CD4-positive, alpha-beta T cell (primary cell): ENCODE data around the gene MPRIP. TPM values are rescaled to one million over a fixed set of nuclear protein-coding genes. Genes with fewer than 3 reads are reported as not detected.

Source experiments
- ATAC-seq: fragments of 200-7000 bp; cut with Tn5 transposase; one replicate; pipeline ENCODE4 v1.10.0; 2022; ENCODE audit warnings: mild to moderate bottlenecking; ENCODE audit not compliant: poor library complexity
- CTCF ChIA-PET: fragments of 350-600 bp; sonication (Branson Sonifier 250); formaldehyde crosslinking; loops from one replicate; lab custom pipeline; 2021; ENCODE audit warnings: antibody characterized with exemption, inconsistent platforms; lab: Charles Lee
- POLR2A ChIA-PET: fragments of 350-600 bp; sonication (Branson Sonifier 250); formaldehyde crosslinking; loops from one replicate; lab custom pipeline; 2021; ENCODE audit warnings: antibody characterized with exemption, inconsistent platforms; lab: Charles Lee
- DNase-seq, 14 experiments: peaks; one replicate each; pipeline ENCODE4 v3.0.0-alpha.2; 2013 to 2020; ENCODE audit warnings: mixed read lengths in 2 of 14
- H3K27ac ChIP-seq, 2 donors: one replicate each; pipeline versions ENCODE4 v1.5.1 to v1.7.0; 2013; ENCODE audit warnings: low read length in 2 of 2, low read depth in 1 of 2, mild to moderate bottlenecking in 1 of 2
- H3K27me3 ChIP-seq, 2 experiments: 1 replicate in 1 of 2; 2 replicates in 1 of 2; pipeline versions ENCODE4 v1.6.1 to v1.7.0; 2013; ENCODE audit warnings: low read length in 2 of 2, control low read depth in 1 of 2, mild to moderate bottlenecking in 1 of 2, moderate library complexity in 1 of 2; ENCODE audit not compliant: insufficient read depth in 2 of 2, control insufficient read depth in 1 of 2
- H3K36me3 ChIP-seq: one replicate; pipeline ENCODE4 v1.6.1; 2013; ENCODE audit warnings: low read length, control low read depth; ENCODE audit not compliant: insufficient read depth
- H3K4me1 ChIP-seq: one replicate; pipeline ENCODE4 v1.6.1; 2013; ENCODE audit warnings: low read length, control low read depth; ENCODE audit not compliant: insufficient read depth
- H3K4me3 ChIP-seq: one replicate; pipeline ENCODE4 v1.5.1; 2013; ENCODE audit warnings: mild to moderate bottlenecking, low read length, moderate library complexity
- H3K9me3 ChIP-seq, 2 experiments: 1 replicate in 1 of 2; 2 replicates in 1 of 2; pipeline versions ENCODE4 v1.6.1 to v1.7.0; 2013; ENCODE audit warnings: low read length in 2 of 2, mild to moderate bottlenecking in 2 of 2, control low read depth in 1 of 2, moderate library complexity in 1 of 2; ENCODE audit not compliant: control insufficient read depth in 1 of 2, insufficient read depth in 1 of 2
- H3K27ac Mint-ChIP-seq: one replicate; pipeline ENCODE4 v1.8.0; 2020; ENCODE audit warnings: mixed read lengths
- H3K27me3 Mint-ChIP-seq: one replicate; pipeline ENCODE4 v1.8.0; 2021; ENCODE audit warnings: mixed read lengths
- H3K36me3 Mint-ChIP-seq: one replicate; pipeline ENCODE4 v1.8.0; 2021; ENCODE audit warnings: low read depth, mixed read lengths
- H3K4me1 Mint-ChIP-seq: one replicate; pipeline ENCODE4 v1.8.0; 2021; ENCODE audit warnings: low read depth, mixed read lengths
- H3K4me3 Mint-ChIP-seq: one replicate; pipeline ENCODE4 v1.8.0; 2020; ENCODE audit warnings: mild to moderate bottlenecking, mixed read lengths
- H3K9me3 Mint-ChIP-seq: one replicate; pipeline ENCODE4 v1.8.0; 2020; ENCODE audit warnings: mixed read lengths
- CTCF ChIP-seq: fragments of 200-600 bp; IDR thresholded peaks from one replicate; pipeline ENCODE4 v1.8.0; 2022; ENCODE audit warnings: antibody characterized with exemption, mild to moderate bottlenecking
- intact Hi-C, 2 experiments: fragments of 100-400 bp; cut with DNase I in 1 of 2; cut with micrococcal nuclease in 1 of 2; formaldehyde crosslinking; loops; one replicate each; pipeline versions ENCODE4 v1.15.1 to v1.9.0; 2023 to 2025; cut with DNase I, micrococcal nuclease
- total RNA-seq, 174 experiments: library from RNA in 2 of 174; stranded (reverse) in 2 of 174; gene quantifications; one replicate each; pipeline ENCODE4 v1.2.3 and lab custom pipeline; 2021 to 2026

The MPRIP gene
- total RNA-seq, 2 experiments from 2014 or later: 176 to 188 TPM

GRCh38 chr17:17167986-17168385 is 125.7 kb downstream of the MPRIP start:
- Histone ChIP-seq H3K27me3 (no peaks in the 10 kb centered on the region), H3K27ac (no peak overlapping the region), H3K9me3 (no peaks in the 10 kb centered on the region), H3K36me3 (peaks cover 72% of the 10 kb centered on the region), H3K4me1 (peaks cover 37% of the 10 kb centered on the region), H3K4me3 (no peak overlapping the region)
- no peaks in the 10 kb centered on the region for H3K27me3 Mint-ChIP-seq
- H3K9me3 Mint-ChIP-seq: no peaks in the 10 kb centered on the region
- no peak overlapping the region for H3K4me3 Mint-ChIP-seq
- no peak for ATAC-seq
- CTCF ChIA-PET: no interaction called here
- H3K27ac Mint-ChIP-seq: no peak overlapping the region
- H3K4me1 Mint-ChIP-seq: peaks cover 47% of the 10 kb centered on the region
- peaks cover 80% of the 10 kb centered on the region for H3K36me3 Mint-ChIP-seq
- intact Hi-C loops: no loop called here
- POLR2A ChIA-PET: interaction anchor here (0.8 to 1.5 kb wide), 2 partner anchors 30 to 37 kb away, joined by 3 read pairs; no protein-coding TSS in a partner anchor
- no peak for DNase-seq
- TF ChIP-seq CTCF: no peak

GRCh38 chr17:17168401-17168800 is 126.1 kb downstream of the MPRIP start:
- ChIA-PET CTCF (interaction anchor here (0.6 kb wide), 1 partner anchor 177 kb away, joined by 4 read pairs; no protein-coding TSS in a partner anchor), POLR2A (interaction anchor here (0.8 to 1.5 kb wide), 3 partner anchors 30 to 40 kb away, joined by 3 to 4 read pairs (median 3); no protein-coding TSS in a partner anchor)
- Histone ChIP-seq H3K36me3 (peaks cover 69% of the 10 kb centered on the region), H3K27ac (no peak overlapping the region), H3K27me3 (no peaks in the 10 kb centered on the region), H3K4me1 (peaks cover 41% of the 10 kb centered on the region), H3K9me3 (no peaks in the 10 kb centered on the region), H3K4me3 (no peak overlapping the region)
- peaks cover 80% of the 10 kb centered on the region for H3K36me3 Mint-ChIP-seq
- TF ChIP-seq CTCF: no peak
- peak overlapping the region; percentile 45 for H3K27ac Mint-ChIP-seq
- no peak overlapping the region for H3K4me3 Mint-ChIP-seq
- H3K9me3 Mint-ChIP-seq: no peaks in the 10 kb centered on the region
- peaks cover 47% of the 10 kb centered on the region for H3K4me1 Mint-ChIP-seq
- intact Hi-C loops: no loop called here
- ATAC-seq (no peak), DNase-seq (no peak)
- no peaks in the 10 kb centered on the region for H3K27me3 Mint-ChIP-seq

GRCh38 chr17:17169396-17169795 is 127.1 kb downstream of the MPRIP start:
- DNase-seq (no peak), ATAC-seq (no peak)
- Histone ChIP-seq H3K4me3 (no peak overlapping the region), H3K9me3 (no peaks in the 10 kb centered on the region), H3K4me1 (peaks cover 51% of the 10 kb centered on the region), H3K27ac (peak overlapping the region in 1 of 2 donors; percentile 23), H3K36me3 (peaks cover 69% of the 10 kb centered on the region), H3K27me3 (no peaks in the 10 kb centered on the region)
- TF ChIP-seq CTCF: no peak
- Mint-ChIP-seq H3K36me3 (peaks cover 82% of the 10 kb centered on the region), H3K27me3 (no peaks in the 10 kb centered on the region), H3K27ac (peak overlapping the region; percentile 99), H3K4me1 (peaks cover 44% of the 10 kb centered on the region), H3K4me3 (no peak overlapping the region), H3K9me3 (no peaks in the 10 kb centered on the region)
- CTCF ChIA-PET: no interaction called here
- intact Hi-C loops: no loop called here
- POLR2A ChIA-PET: interaction anchor here (0.8 to 1.5 kb wide), 2 partner anchors 36 to 41 kb away, joined by 3 to 4 read pairs; no protein-coding TSS in a partner anchor
